Central memory CD8-positive, alpha-beta T cell (primary cell): ENCODE measurements around the gene CAPN1.
"Not testable (repeated sequence)": the region's sequence is repeated elsewhere in the genome, so short reads cannot be mapped to it uniquely, and the experiment has no call there.

ENCODE experiments used
- ATAC-seq: fragments of 150-1000 bp; cut with Tn5 transposase; replicated peaks from 2 replicates; pipeline ENCODE4 v1.10.0; 2022; ENCODE audit warnings: mild to moderate bottlenecking, moderate FRiP score, moderate number of reproducible peaks; ENCODE audit not compliant: poor library complexity, severe bottlenecking; ENCODE audit errors: extremely low read depth
- DNase-seq, 2 donors: peaks; one replicate each; pipeline ENCODE4 v3.0.0; 2021; ENCODE audit warnings: low spot score in 2 of 2
- H3K27ac Mint-ChIP-seq: one replicate; pipeline ENCODE4 v1.8.0; 2022; ENCODE audit warnings: low read depth, mild to moderate bottlenecking, moderate library complexity, mixed read lengths
- H3K27me3 Mint-ChIP-seq: one replicate; pipeline ENCODE4 v1.8.0; 2022; ENCODE audit warnings: mixed read lengths
- H3K36me3 Mint-ChIP-seq: one replicate; pipeline ENCODE4 v1.8.0; 2022; ENCODE audit warnings: mild to moderate bottlenecking, moderate library complexity, mixed read lengths; ENCODE audit not compliant: insufficient read depth
- H3K4me1 Mint-ChIP-seq: one replicate; pipeline ENCODE4 v1.8.0; 2022; ENCODE audit warnings: mixed read lengths
- H3K4me3 Mint-ChIP-seq: one replicate; pipeline ENCODE4 v1.8.0; 2022; ENCODE audit warnings: mild to moderate bottlenecking, moderate library complexity, mixed read lengths
- H3K9me3 Mint-ChIP-seq: one replicate; pipeline ENCODE4 v1.8.0; 2022; ENCODE audit warnings: mixed read lengths

CAPN1 gene

DNA sequence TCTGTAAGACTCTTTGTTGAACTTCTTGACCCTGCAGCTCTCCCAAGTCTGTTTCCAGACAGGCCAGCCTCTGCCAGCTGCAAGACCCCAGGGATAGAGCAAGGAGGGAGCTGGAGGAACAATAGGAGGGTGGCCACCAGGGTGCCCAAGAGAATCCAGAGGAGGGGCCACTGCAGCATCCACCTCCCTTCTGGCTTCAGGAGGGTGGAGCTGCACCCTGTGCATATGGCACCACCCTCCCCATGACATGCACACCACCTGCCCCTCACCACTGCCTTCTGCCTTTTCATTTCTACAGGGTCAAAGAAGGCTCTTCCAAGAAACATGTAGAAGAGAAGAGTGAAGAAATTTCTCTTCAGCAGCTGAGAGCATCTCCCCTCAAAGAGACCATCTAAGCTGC, 60.0 kb downstream of the CAPN1 start:
- no peaks in the 10 kb centered on the region for H3K9me3 Mint-ChIP-seq
- H3K36me3 Mint-ChIP-seq, result no peaks in the 10 kb centered on the region
- H3K4me3 Mint-ChIP-seq, result no peak overlapping the region
- DNase-seq, result no peak
- no peaks in the 10 kb centered on the region for H3K27me3 Mint-ChIP-seq
- no peak overlapping the region for H3K27ac Mint-ChIP-seq
- ATAC-seq, result no peak
- H3K4me1 Mint-ChIP-seq, result no peaks in the 10 kb centered on the region

DNA sequence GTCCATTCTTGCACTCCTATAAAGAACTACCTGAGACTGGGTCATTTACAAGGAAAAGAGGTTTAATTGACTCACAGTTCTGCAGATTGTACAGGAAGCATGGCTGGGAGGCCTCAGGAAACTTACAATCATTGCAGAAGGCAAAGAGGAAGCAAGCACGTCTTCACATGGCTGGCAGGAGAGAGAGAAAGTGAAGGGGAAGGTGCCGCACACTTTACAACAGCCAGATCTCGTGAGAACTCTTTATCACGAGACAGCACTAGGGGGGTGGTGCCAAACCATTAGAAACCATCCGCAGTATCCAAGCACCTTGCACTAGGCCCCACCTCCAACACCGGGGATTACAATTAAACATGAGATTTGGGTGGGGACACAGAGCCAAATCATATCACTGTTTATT, 60.7 kb downstream of the CAPN1 start:
- DNase-seq (no peak), ATAC-seq (no peak)
- H3K4me1 Mint-ChIP-seq, result no peaks in the 10 kb centered on the region
- no peak overlapping the region for H3K27ac Mint-ChIP-seq
- H3K9me3 Mint-ChIP-seq, result no peaks in the 10 kb centered on the region
- peaks cover 1% of the 10 kb centered on the region for H3K36me3 Mint-ChIP-seq
- H3K4me3 Mint-ChIP-seq, result no peak overlapping the region
- no peaks in the 10 kb centered on the region for H3K27me3 Mint-ChIP-seq

- H3K27ac Mint-ChIP-seq, result no peak overlapping the region
- H3K36me3 Mint-ChIP-seq, result peaks cover 3% of the 10 kb centered on the region
- no peak for ATAC-seq
- H3K27me3 Mint-ChIP-seq, result no peaks in the 10 kb centered on the region
- no peak for DNase-seq
- no peaks in the 10 kb centered on the region for H3K4me1 Mint-ChIP-seq
- no peaks in the 10 kb centered on the region for H3K9me3 Mint-ChIP-seq
- H3K4me3 Mint-ChIP-seq, result no peak overlapping the region
Observed at GRCh38 chr11:65243797-65244196, 62.1 kb downstream of the CAPN1 start.

GRCh38 chr11:65245046-65245445, 63.3 kb downstream of the CAPN1 start:
- not testable (repeated sequence) for H3K4me3 Mint-ChIP-seq, H3K27me3 Mint-ChIP-seq, H3K27ac Mint-ChIP-seq, H3K36me3 Mint-ChIP-seq, H3K9me3 Mint-ChIP-seq, H3K4me1 Mint-ChIP-seq, DNase-seq, ATAC-seq

- no peaks in the 10 kb centered on the region for H3K4me1 Mint-ChIP-seq
- H3K9me3 Mint-ChIP-seq, result no peaks in the 10 kb centered on the region
- no peak for DNase-seq
- no peak for ATAC-seq
- no peak overlapping the region for H3K4me3 Mint-ChIP-seq
- peaks cover 5% of the 10 kb centered on the region for H3K36me3 Mint-ChIP-seq
- H3K27ac Mint-ChIP-seq, result no peak overlapping the region
- no peaks in the 10 kb centered on the region for H3K27me3 Mint-ChIP-seq
Observed at GRCh38 chr11:65246506-65246905, 64.8 kb downstream of the CAPN1 start.

DNA sequence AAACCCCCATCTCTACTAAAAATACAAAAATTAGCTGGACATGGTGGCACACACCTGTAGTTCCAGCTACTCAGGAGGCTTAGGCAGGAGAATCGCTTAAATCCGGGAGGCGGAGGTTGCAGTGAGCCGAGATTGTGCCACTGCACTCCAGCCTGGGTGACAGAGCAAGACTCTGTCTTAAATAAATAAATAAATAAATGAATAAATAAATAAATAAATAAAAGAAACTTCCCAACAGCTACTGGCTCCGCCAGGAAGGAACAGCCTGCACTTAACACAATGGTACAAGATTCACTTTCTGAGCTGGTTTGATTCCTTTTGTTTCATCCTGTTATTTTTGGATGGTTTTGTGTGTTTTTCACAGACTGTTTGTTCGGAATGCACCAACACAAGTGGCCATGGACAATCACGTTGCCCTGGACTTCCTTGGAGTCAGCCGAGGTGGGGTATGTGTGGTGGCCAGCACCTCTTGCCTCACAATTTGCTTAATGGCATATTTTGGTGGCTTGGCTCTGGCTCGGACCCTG, 66.5 kb downstream of the CAPN1 start:
- not testable (repeated sequence) for H3K27ac Mint-ChIP-seq, H3K4me3 Mint-ChIP-seq, ATAC-seq, H3K4me1 Mint-ChIP-seq, H3K27me3 Mint-ChIP-seq, H3K9me3 Mint-ChIP-seq, DNase-seq, H3K36me3 Mint-ChIP-seq

- H3K4me1 Mint-ChIP-seq, result no peaks in the 10 kb centered on the region
Observed at GRCh38 chr11:65251476-65251875, 69.7 kb downstream of the CAPN1 start.

GRCh38 chr11:65254724-65255123, 73.0 kb downstream of the CAPN1 start:
- Mint-ChIP-seq H3K4me1 (no peaks in the 10 kb centered on the region), H3K4me3 (no peak overlapping the region), H3K36me3 (peaks cover 3% of the 10 kb centered on the region), H3K27ac (no peak overlapping the region), H3K9me3 (no peaks in the 10 kb centered on the region), H3K27me3 (peaks cover 17% of the 10 kb centered on the region)
- no peak for DNase-seq
- ATAC-seq, result no peak

More at GRCh38 chr11:65251476-65251875, 69.7 kb downstream of the CAPN1 start:
- H3K27ac Mint-ChIP-seq, result no peak overlapping the region
- peaks cover 17% of the 10 kb centered on the region for H3K27me3 Mint-ChIP-seq
- no peak for ATAC-seq
- DNase-seq, result no peak
- H3K36me3 Mint-ChIP-seq, result peaks cover 5% of the 10 kb centered on the region
- H3K4me3 Mint-ChIP-seq, result no peak overlapping the region
- H3K9me3 Mint-ChIP-seq, result no peaks in the 10 kb centered on the region

- H3K27ac Mint-ChIP-seq, result no peak overlapping the region
- H3K4me3 Mint-ChIP-seq, result no peak overlapping the region
- H3K9me3 Mint-ChIP-seq, result no peaks in the 10 kb centered on the region
- ATAC-seq (no peak), DNase-seq (no peak)
- H3K4me1 Mint-ChIP-seq, result peaks cover 19% of the 10 kb centered on the region
- H3K36me3 Mint-ChIP-seq, result peaks cover 6% of the 10 kb centered on the region
- peaks cover 8% of the 10 kb centered on the region for H3K27me3 Mint-ChIP-seq
Observed at GRCh38 chr11:65258988-65259387, 77.3 kb downstream of the CAPN1 start.

- ATAC-seq (no peak), DNase-seq (no peak)
- Mint-ChIP-seq H3K36me3 (peaks cover 6% of the 10 kb centered on the region), H3K27ac (no peak overlapping the region), H3K27me3 (no peaks in the 10 kb centered on the region), H3K4me1 (peaks cover 28% of the 10 kb centered on the region), H3K4me3 (no peak overlapping the region), H3K9me3 (no peaks in the 10 kb centered on the region)
Observed at GRCh38 chr11:65260302-65260701, 78.6 kb downstream of the CAPN1 start.

DNA sequence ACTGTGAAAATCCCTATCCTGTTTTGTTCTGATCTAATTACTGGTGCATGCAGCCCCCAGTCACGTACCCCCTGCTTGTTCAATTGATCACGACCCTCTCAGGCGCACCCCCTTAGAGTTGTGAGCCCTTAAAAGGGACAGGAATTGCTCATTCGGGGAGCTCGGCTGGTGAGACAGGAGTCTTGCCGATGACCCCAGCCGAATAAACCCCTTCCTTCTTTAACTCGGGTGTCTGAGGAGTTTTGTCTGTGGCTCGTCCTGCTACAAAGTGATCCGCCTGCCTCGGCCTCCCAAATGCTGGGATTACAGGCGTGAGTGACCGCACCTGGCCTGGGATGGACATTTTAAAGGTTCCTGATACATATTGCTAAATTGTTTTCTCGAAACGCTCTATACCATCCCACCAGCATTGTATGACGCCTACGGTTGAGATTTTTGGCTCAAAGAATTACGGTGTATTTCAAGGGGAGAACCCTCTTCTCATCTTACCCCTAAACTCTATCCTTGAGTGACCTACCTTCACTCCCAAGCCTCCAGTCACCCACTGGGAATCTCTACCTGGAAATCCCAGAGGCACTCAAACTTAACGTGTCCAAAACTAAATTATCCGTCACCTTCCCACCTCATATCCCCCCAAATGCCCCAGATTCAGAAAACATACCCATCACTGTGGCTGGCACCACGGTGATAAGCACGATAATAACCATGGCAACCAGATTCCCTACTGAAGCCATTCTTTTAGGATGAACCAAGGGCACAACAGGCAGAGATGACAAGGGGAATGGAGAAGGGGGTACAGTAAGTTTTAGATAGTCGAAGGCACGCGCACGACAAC, 79.2 kb downstream of the CAPN1 start:
- ATAC-seq (peak; percentile 24), DNase-seq (no peak)
- peak overlapping the region; percentile 83 for H3K4me3 Mint-ChIP-seq
- no peaks in the 10 kb centered on the region for H3K27me3 Mint-ChIP-seq
- peak overlapping the region; percentile 89 for H3K27ac Mint-ChIP-seq
- peaks cover 6% of the 10 kb centered on the region for H3K36me3 Mint-ChIP-seq
- peaks cover 30% of the 10 kb centered on the region for H3K4me1 Mint-ChIP-seq
- no peaks in the 10 kb centered on the region for H3K9me3 Mint-ChIP-seq
